HCT116 (cell line): ENCODE data around the gene AUTS2. TPM values are rescaled to one million over a fixed set of nuclear protein-coding genes. Genes with fewer than 3 reads are reported as not detected.

Experiments
- ATAC-seq: fragments of 200-7000 bp; cut with Tn5 transposase; 2 replicates; pipeline ENCODE4 v1.9.1; 2020; ENCODE audit warnings: mild to moderate bottlenecking, moderate library complexity
- BruUV-seq: library from RNA; stranded (reverse); fragments of 400-500 nt; replicated peaks from 2 replicates; lab custom pipeline; 2021; lab: Mats Ljungman, UMichigan
- CTCF ChIA-PET: fragments of 300-600 bp; sonication (Branson Sonifier 250); formaldehyde crosslinking; loops from one replicate; lab custom pipeline; 2021; ENCODE audit warnings: antibody characterized with exemption; lab: Charles Lee
- POLR2A ChIA-PET: fragments of 300-600, 350-600 bp; sonication (Branson Sonifier 250); formaldehyde crosslinking; loops from one replicate; lab custom pipeline; 2021; ENCODE audit warnings: antibody characterized with exemption; lab: Charles Lee
- RAD21 ChIA-PET, 2 experiments: fragments of 300-600 bp; sonication (Branson Sonifier 250); formaldehyde crosslinking; loops; one replicate each; lab custom pipeline; 2023; ENCODE audit warnings: low total read pairs in 2 of 2; ENCODE audit not compliant: uncharacterized antibody in 2 of 2, unreplicated experiment in 2 of 2, low non-redundant PET in 1 of 2; lab: Charles Lee
- DNase-seq: peaks from one replicate; pipeline ENCODE4 v3.0.0-alpha.2; 2010; ENCODE audit warnings: low read depth, low spot score
- H2AFZ ChIP-seq: fragments of 200-600 bp; shearing (Covaris generic), sonication (generic); 2 replicates; pipeline ENCODE4 v1.6.1; 2017; ENCODE audit warnings: low read depth, mixed run types, mixed read lengths, antibody characterized with exemption, low read length; ENCODE audit not compliant: poor library complexity, severe bottlenecking
- H3K27ac ChIP-seq: 2 replicates; pipeline ENCODE4 v1.5.1; 2012; ENCODE audit warnings: low read depth, low read length
- H3K27me3 ChIP-seq: fragments of 200-600 bp; sonication (generic); 2 replicates; pipeline ENCODE4 v1.6.1; 2016; ENCODE audit warnings: mixed run types, low read length, mixed read lengths; ENCODE audit not compliant: insufficient read depth
- H3K36me3 ChIP-seq, 2 experiments: fragments of 200-500 bp in 1 of 2; fragments of 200-600 bp in 1 of 2; sonication (Bioruptor generic) in 1 of 2; sonication (generic) in 1 of 2; 2 replicates each; pipeline versions ENCODE4 v1.5.1 to v1.6.1; 2014 to 2016; ENCODE audit warnings: low read length in 2 of 2, inconsistent platforms in 1 of 2, mixed read lengths in 1 of 2, mixed run types in 1 of 2; ENCODE audit not compliant: insufficient read depth in 2 of 2, control insufficient read depth in 1 of 2
- H3K4me1 ChIP-seq, 2 experiments: fragments of 200-600 bp in 1 of 2; sonication (generic) in 1 of 2; 2 replicates each; pipeline versions ENCODE4 v1.5.1 to v1.6.1; 2012 to 2017; ENCODE audit warnings: low read length in 2 of 2, inconsistent platforms in 1 of 2, mild to moderate bottlenecking in 1 of 2, mixed read lengths in 1 of 2, mixed run types in 1 of 2, moderate library complexity in 1 of 2; ENCODE audit not compliant: insufficient read depth in 2 of 2, control insufficient read depth in 1 of 2
- H3K4me2 ChIP-seq: fragments of 200-600 bp; sonication (generic); 2 replicates; pipeline ENCODE4 v1.6.1; 2017; ENCODE audit warnings: mixed run types, low read length, mixed read lengths
- H3K4me3 ChIP-seq, 2 experiments: fragments of 200-600 bp in 1 of 2; sonication (generic) in 1 of 2; replicated peaks in 1 of 2; 2 replicates each; pipeline ENCODE4 v1.5.1; 2011 to 2016; ENCODE audit warnings: low read length in 2 of 2, control low read depth in 1 of 2, low read depth in 1 of 2, mild to moderate bottlenecking in 1 of 2, mixed read lengths in 1 of 2, mixed run types in 1 of 2
- H3K79me2 ChIP-seq: fragments of 200-600 bp; sonication (generic); 2 replicates; pipeline ENCODE4 v1.6.1; 2017; ENCODE audit warnings: mild to moderate bottlenecking, mixed run types, low read length, moderate library complexity, mixed read lengths; ENCODE audit not compliant: insufficient read depth
- H3K9ac ChIP-seq: fragments of 200-600 bp; sonication (generic); 2 replicates; pipeline ENCODE4 v1.6.1; 2016; ENCODE audit warnings: low read length, mixed read lengths
- H3K9me2 ChIP-seq: fragments of 200-600 bp; sonication (generic), shearing (Covaris generic); 2 replicates; pipeline ENCODE4 v1.6.1; 2017; ENCODE audit warnings: mixed run types, mild to moderate bottlenecking, moderate library complexity; ENCODE audit not compliant: insufficient read depth
- H3K9me3 ChIP-seq, 2 experiments: fragments of 200-500 bp in 1 of 2; fragments of 200-600 bp in 1 of 2; sonication (Bioruptor generic) in 1 of 2; sonication (generic) in 1 of 2; 2 replicates each; pipeline ENCODE4 v1.6.1; 2014 to 2017; ENCODE audit warnings: low read length in 2 of 2, mixed read lengths in 2 of 2, inconsistent platforms in 1 of 2, low read depth in 1 of 2, mild to moderate bottlenecking in 1 of 2, mixed run types in 1 of 2, moderate library complexity in 1 of 2; ENCODE audit not compliant: control insufficient read depth in 1 of 2, insufficient read depth in 1 of 2
- H4K20me1 ChIP-seq: fragments of 200-600 bp; sonication (generic), shearing (Covaris generic); 2 replicates; pipeline ENCODE4 v1.6.1; 2017; ENCODE audit warnings: mixed run types, mild to moderate bottlenecking, moderate library complexity; ENCODE audit not compliant: insufficient read depth
- CBX3 ChIP-seq: IDR thresholded peaks from 2 replicates; pipeline ENCODE4 v1.6.1; 2012; ENCODE audit warnings: low read depth
- CTCF ChIP-seq, 3 experiments: fragments of 200-600 bp in 1 of 3; sonication (generic) in 1 of 3; IDR thresholded peaks in 2 of 3; conservative IDR thresholded peaks in 1 of 3; 2 replicates each; pipeline ENCODE4 v1.5.1; 2012 to 2017; ENCODE audit warnings: low read depth in 2 of 3, low read length in 2 of 3, antibody characterized with exemption in 1 of 3, borderline replicate concordance in 1 of 3, control low read depth in 1 of 3, mild to moderate bottlenecking in 1 of 3, mixed read lengths in 1 of 3, mixed run types in 1 of 3, moderate library complexity in 1 of 3; ENCODE audit not compliant: insufficient read depth in 1 of 3
- EZH2 ChIP-seq: fragments of 200-600 bp; sonication (generic); IDR thresholded peaks from 2 replicates; pipeline ENCODE4 v1.6.1; 2017; ENCODE audit warnings: antibody characterized with exemption, mixed run types
- JUND ChIP-seq: IDR thresholded peaks from 2 replicates; pipeline ENCODE4 v1.6.1; 2012
- MAX ChIP-seq: IDR thresholded peaks from 2 replicates; pipeline ENCODE4 v1.6.1; 2012
- POLR2A ChIP-seq: IDR thresholded peaks from 2 replicates; pipeline ENCODE4 v1.7.0; 2011; ENCODE audit warnings: borderline replicate concordance; ENCODE audit not compliant: insufficient read depth, insufficient read length; ENCODE audit errors: extremely low read depth
- POLR2AphosphoS5 ChIP-seq: IDR thresholded peaks from 2 replicates; pipeline ENCODE4 v1.6.1; 2011; ENCODE audit warnings: mild to moderate bottlenecking, low read depth, low read length, moderate library complexity
- RAD21 ChIP-seq: IDR thresholded peaks from 2 replicates; pipeline ENCODE4 v1.6.1; 2012; ENCODE audit warnings: low read depth, mild to moderate bottlenecking
- REST ChIP-seq: IDR thresholded peaks from 2 replicates; pipeline ENCODE4 v1.6.1; 2012; ENCODE audit warnings: low read depth
- SP1 ChIP-seq: IDR thresholded peaks from 2 replicates; pipeline ENCODE4 v1.6.1; 2012; ENCODE audit warnings: low read depth
- SRF ChIP-seq: IDR thresholded peaks from 2 replicates; pipeline ENCODE4 v1.6.1; 2012; ENCODE audit warnings: low read depth
- TCF7L2 ChIP-seq: IDR thresholded peaks from 2 replicates; pipeline ENCODE4 v1.7.0; 2011; ENCODE audit warnings: borderline replicate concordance, inconsistent platforms; ENCODE audit not compliant: insufficient read depth, insufficient read length; ENCODE audit errors: extremely low read depth
- YY1 ChIP-seq: IDR thresholded peaks from 2 replicates; pipeline ENCODE4 v1.6.1; 2011; ENCODE audit warnings: low read length, low read depth, moderate library complexity, mild to moderate bottlenecking; ENCODE audit not compliant: insufficient replicate concordance; ENCODE audit errors: extremely low read depth
- ZBTB33 ChIP-seq: IDR thresholded peaks from 2 replicates; pipeline ENCODE4 v1.6.1; 2011; ENCODE audit warnings: mild to moderate bottlenecking, low read length, moderate library complexity; ENCODE audit not compliant: insufficient replicate concordance; ENCODE audit errors: extremely low read depth
- ZNF274 ChIP-seq: fragments of 200-500 bp; sonication (Bioruptor generic); IDR thresholded peaks from 2 replicates; pipeline ENCODE4 v1.6.1; 2014; ENCODE audit warnings: mild to moderate bottlenecking, low read depth, low read length, inconsistent platforms
- intact Hi-C: fragments of 100-400 bp; cut with micrococcal nuclease; formaldehyde crosslinking; loops from 2 replicates; pipeline ENCODE4 v1.10.0; 2022
- total RNA-seq: library from RNA; stranded (reverse); gene quantifications from one replicate; pipeline ENCODE4 v1.2.1, GENCODE V29; 2021; ENCODE audit not compliant: unreplicated experiment

AUTS2 gene
- total RNA-seq, 1 experiment from 2014 or later: 0.93 TPM

GRCh38 chr7:70622936-70623335 lies 1024.7 kb downstream of the AUTS2 start:
- Histone ChIP-seq H3K9me3 (peaks cover 6 to 26% of the 10 kb centered on the region in 2 experiments; a peak in 2 of 4 replicates), H3K4me1 (no peaks in the 10 kb centered on the region), H3K27ac (no peak overlapping the region), H3K27me3 (no peaks in the 10 kb centered on the region), H3K9me2 (no peaks in the 10 kb centered on the region), H3K79me2 (no peaks in the 10 kb centered on the region), H3K9ac (no peak overlapping the region), H3K4me3 (no peak overlapping the region), H3K36me3 (no peaks in the 10 kb centered on the region), H3K4me2 (no peak overlapping the region), H4K20me1 (no peaks in the 10 kb centered on the region), H2AFZ (no peak overlapping the region)
- ATAC-seq (no peak), DNase-seq (no peak)
- TF ChIP-seq CBX3 (no peak), POLR2A (no peak), POLR2AphosphoS5 (no peak), YY1 (no peak), SP1 (no peak), SRF (no peak), EZH2 (no peak), MAX (no peak), JUND (no peak), CTCF (IDR thresholded peaks at IDR 0.05 in 2 of 3, conservative IDR thresholded peaks at IDR 0.05 in 1 of 3; ENCODE audit: borderline replicate concordance in 1 of 3, insufficient read depth in 1 of 3, low read depth in 2 of 3, low read length in 2 of 3) (no peak), RAD21 (no peak), ZNF274 (no peak), REST (no peak), ZBTB33 (no peak), TCF7L2 (no peak)
- ChIA-PET RAD21 (no interaction called here), POLR2A (no interaction called here), CTCF (no interaction called here)
- BruUV-seq: no TSS peak
- intact Hi-C loops: no loop called here
